Neuronal stem cell (in vitro differentiated cells): ENCODE results near the gene ZDHHC7.

Experiments used
- DNase-seq: peaks from one replicate; pipeline ENCODE4 v3.0.0-alpha.2; 2013; ENCODE audit warnings: low spot score
- H2AFZ ChIP-seq: one replicate; pipeline ENCODE4 v1.6.1; 2013; ENCODE audit warnings: mild to moderate bottlenecking, low read length, inconsistent platforms
- H2AK5ac ChIP-seq: 2 replicates; pipeline ENCODE4 v1.6.1; 2013; ENCODE audit warnings: low read depth, mild to moderate bottlenecking, inconsistent platforms, low read length, moderate library complexity, mixed read lengths
- H2BK120ac ChIP-seq: 2 replicates; pipeline ENCODE4 v1.6.1; 2013; ENCODE audit warnings: low read depth, mild to moderate bottlenecking, inconsistent platforms, low read length, moderate library complexity, mixed read lengths
- H2BK12ac ChIP-seq: one replicate; pipeline ENCODE4 v1.6.1; 2013; ENCODE audit warnings: low read length, inconsistent platforms
- H2BK15ac ChIP-seq: 2 replicates; pipeline ENCODE4 v1.6.1; 2013; ENCODE audit warnings: mild to moderate bottlenecking, low read length, inconsistent platforms, mixed read lengths
- H2BK5ac ChIP-seq: one replicate; pipeline ENCODE4 v1.6.1; 2013; ENCODE audit warnings: inconsistent platforms, mild to moderate bottlenecking, low read length, moderate library complexity
- H3K14ac ChIP-seq: one replicate; pipeline ENCODE4 v1.6.1; 2013; ENCODE audit warnings: low read length, inconsistent platforms
- H3K18ac ChIP-seq: 2 replicates; pipeline ENCODE4 v1.6.1; 2013; ENCODE audit warnings: low read length, inconsistent platforms
- H3K23ac ChIP-seq: 2 replicates; pipeline ENCODE4 v1.6.1; 2013; ENCODE audit warnings: low read depth, mild to moderate bottlenecking, mixed read lengths, low read length, inconsistent platforms; ENCODE audit not compliant: poor library complexity
- H3K27ac ChIP-seq: replicated peaks from 3 replicates; pipeline ENCODE4 v1.5.1; 2013; ENCODE audit warnings: low read length, inconsistent platforms
- H3K27me3 ChIP-seq, 3 experiments: 2 replicates each; pipeline ENCODE4 v1.6.1; 2013; ENCODE audit warnings: low read length in 3 of 3, mild to moderate bottlenecking in 2 of 3, inconsistent platforms in 1 of 3, low read depth in 1 of 3, mixed read lengths in 1 of 3, moderate library complexity in 1 of 3; ENCODE audit not compliant: control insufficient read depth in 3 of 3, insufficient read depth in 3 of 3
- H3K36me3 ChIP-seq, 2 donors: replicated peaks in 1 of 2; 2 replicates each; pipeline ENCODE4 v1.6.1; 2013; ENCODE audit warnings: low read length in 2 of 2; ENCODE audit not compliant: control insufficient read depth in 2 of 2, insufficient read depth in 2 of 2
- H3K4ac ChIP-seq: 2 replicates; pipeline ENCODE4 v1.6.1; 2013; ENCODE audit warnings: inconsistent platforms, mild to moderate bottlenecking, low read length, moderate library complexity
- H3K4me1 ChIP-seq, 2 donors: 1 replicate in 1 of 2; 2 replicates in 1 of 2; pipeline ENCODE4 v1.6.1; 2013; ENCODE audit warnings: low read length in 2 of 2, low read depth in 1 of 2; ENCODE audit not compliant: control insufficient read depth in 2 of 2, insufficient read depth in 1 of 2
- H3K4me2 ChIP-seq: one replicate; pipeline ENCODE4 v1.6.1; 2013; ENCODE audit warnings: mild to moderate bottlenecking, low read length, inconsistent platforms; ENCODE audit not compliant: insufficient read depth, poor library complexity, severe bottlenecking
- H3K4me3 ChIP-seq, 2 donors: 2 replicates each; pipeline ENCODE4 v1.5.1; 2013; ENCODE audit warnings: low read length in 2 of 2, mild to moderate bottlenecking in 2 of 2, inconsistent platforms in 1 of 2, moderate library complexity in 1 of 2
- H3K79me1 ChIP-seq: one replicate; pipeline ENCODE4 v1.6.1; 2013; ENCODE audit warnings: low read depth, mild to moderate bottlenecking, inconsistent platforms, low read length, moderate library complexity
- H3K9ac ChIP-seq: one replicate; pipeline ENCODE4 v1.6.1; 2013; ENCODE audit warnings: mild to moderate bottlenecking, low read depth, low read length, inconsistent platforms; ENCODE audit not compliant: poor library complexity
- H3K9me3 ChIP-seq, 2 donors: replicated peaks in 1 of 2; 2 replicates each; pipeline versions ENCODE3 to v1.6.1; 2013; ENCODE audit warnings: low read length in 2 of 2, mild to moderate bottlenecking in 2 of 2, inconsistent platforms in 1 of 2, low read depth in 1 of 2, mixed read lengths in 1 of 2, moderate library complexity in 1 of 2; ENCODE audit not compliant: control insufficient read depth in 2 of 2, insufficient read depth in 1 of 2
- H4K8ac ChIP-seq: one replicate; pipeline ENCODE4 v1.6.1; 2013; ENCODE audit warnings: low read depth, mild to moderate bottlenecking, inconsistent platforms, low read length, moderate library complexity
- H4K91ac ChIP-seq: one replicate; pipeline ENCODE4 v1.6.1; 2013; ENCODE audit warnings: low read length, low read depth, mild to moderate bottlenecking, inconsistent platforms; ENCODE audit not compliant: poor library complexity
- WGBS, 2 donors: extraction: QIAGEN DNeasy Blood & Tissue Kit; methylation state at CpG; one replicate each; pipeline ENCODE4 v1.1.7; 2013; ENCODE audit warnings: missing lambda C conversion rate in 2 of 2, mixed read lengths in 1 of 2; ENCODE audit not compliant: insufficient read length in 2 of 2, insufficient replicate concordance in 1 of 2; ENCODE audit errors: extremely low coverage in 2 of 2; 5-methylcytosine and 5-hydroxymethylcytosine counted together

ZDHHC7 gene

DNA sequence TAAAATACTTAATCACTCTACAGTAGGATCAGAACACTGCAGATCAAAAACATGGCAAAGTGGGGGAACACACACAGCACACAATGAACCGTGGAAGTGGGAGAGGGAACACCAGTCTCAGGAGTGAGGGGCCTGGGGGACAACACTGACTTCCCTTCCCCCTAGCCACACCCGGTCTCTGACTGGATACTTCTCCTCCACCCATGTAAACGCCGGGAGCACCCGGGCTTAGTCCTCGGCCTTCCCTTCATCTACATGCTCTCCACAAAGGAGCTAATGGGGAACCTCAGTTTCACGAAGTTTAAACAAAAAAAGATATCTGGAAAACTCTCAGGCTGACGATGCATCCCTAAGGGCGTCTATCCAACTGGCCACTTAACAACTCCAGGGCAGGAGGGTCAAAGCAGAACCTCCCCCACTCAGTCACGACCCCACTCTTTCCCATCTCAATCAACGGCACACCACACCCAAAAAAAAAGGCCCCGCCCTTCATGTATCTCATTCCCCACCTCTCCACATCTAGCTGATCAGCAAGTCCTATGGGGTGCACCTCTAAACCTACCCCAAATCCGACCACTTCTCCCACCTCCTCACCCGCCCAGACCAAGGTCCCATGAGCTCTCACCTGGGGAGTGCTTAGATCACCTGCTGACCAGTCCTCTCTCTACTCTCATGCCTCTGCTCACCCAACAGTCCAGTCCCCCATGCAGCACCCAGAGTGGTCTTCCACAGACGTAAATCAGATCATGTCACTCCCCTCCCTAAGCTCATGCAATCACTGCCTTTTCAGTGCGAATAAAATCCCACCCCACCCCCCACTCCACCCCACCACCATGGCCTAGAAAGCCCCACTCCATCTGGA is 7.4 kb downstream of the ZDHHC7 start:
- Histone ChIP-seq H2BK12ac (no peak overlapping the region), H2BK15ac (no peak overlapping the region), H3K23ac (peak overlapping the region; percentile 34), H3K27ac (no peak overlapping the region), H3K36me3 (peaks cover 4 to 29% of the 10 kb centered on the region in 2 donors), H3K18ac (no peak overlapping the region), H3K14ac (no peak overlapping the region), H2BK5ac (no peak overlapping the region), H3K4ac (no peak overlapping the region), H3K4me1 (peaks cover 5 to 18% of the 10 kb centered on the region in 2 donors), H3K4me2 (no peak overlapping the region), H3K79me1 (peaks cover 2% of the 10 kb centered on the region), H3K9me3 (no peaks in the 10 kb centered on the region), H4K8ac (no peak overlapping the region), H3K27me3 (no peaks in the 10 kb centered on the region), H3K9ac (no peak overlapping the region), H2AK5ac (no peak overlapping the region), H3K4me3 (no peak overlapping the region), H2BK120ac (no peak overlapping the region), H4K91ac (no peak overlapping the region), H2AFZ (no peak overlapping the region)
- no CpG with 5 or more reads among the region's 16 CpGs for WGBS, 2 donors
- no peak for DNase-seq

- peaks cover 5 to 18% of the 10 kb centered on the region in 2 donors for H3K4me1 ChIP-seq
- no peaks in the 10 kb centered on the region for H3K9me3 ChIP-seq
Measured at GRCh38 chr16:85003076-85003475, 8.3 kb downstream of the ZDHHC7 start.

DNA sequence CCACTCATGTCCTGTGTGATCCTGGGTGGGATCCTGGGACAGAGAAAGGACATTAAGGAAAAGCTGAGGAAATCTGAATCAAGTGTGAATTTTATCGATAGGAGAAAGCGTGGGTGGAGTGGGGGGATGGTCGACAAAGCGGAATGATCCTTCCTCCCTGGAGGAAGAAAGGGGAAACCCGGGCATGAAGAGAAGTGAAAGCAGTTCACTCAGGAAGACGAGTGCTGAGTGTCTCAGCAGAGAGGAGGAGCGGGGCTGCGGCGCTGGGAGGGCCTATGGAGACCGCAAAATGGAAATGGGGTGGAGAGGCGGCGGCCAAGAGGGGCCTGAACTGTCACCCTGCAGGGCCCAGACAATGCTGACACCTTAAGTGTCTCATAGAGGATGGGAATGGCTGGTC is 8.7 kb downstream of the ZDHHC7 start:
- Histone ChIP-seq H3K27ac (no peak overlapping the region), H3K27me3 (no peaks in the 10 kb centered on the region)

More at GRCh38 chr16:85003076-85003475, 8.3 kb downstream of the ZDHHC7 start:
- no peak overlapping the region for H3K4me3 ChIP-seq
- H2BK5ac ChIP-seq = no peak overlapping the region
- no peak overlapping the region for H2BK15ac ChIP-seq
- no peak overlapping the region for H3K27ac ChIP-seq
- no peak overlapping the region for H2AK5ac ChIP-seq
- H3K4ac ChIP-seq = no peak overlapping the region
- no peak overlapping the region for H2AFZ ChIP-seq
- H4K91ac ChIP-seq = no peak overlapping the region
- no peak overlapping the region for H2BK120ac ChIP-seq
- WGBS, 2 donors = no CpG with 5 or more reads among the region's 13 CpGs
- no peak overlapping the region for H2BK12ac ChIP-seq
- no peak overlapping the region for H3K23ac ChIP-seq
- no peak overlapping the region for H3K9ac ChIP-seq
- peak overlapping the region; percentile 12 for H3K18ac ChIP-seq
- peaks cover 4 to 25% of the 10 kb centered on the region in 2 donors for H3K36me3 ChIP-seq
- no peak overlapping the region for H3K4me2 ChIP-seq
- H3K27me3 ChIP-seq = no peaks in the 10 kb centered on the region
- DNase-seq = no peak
- no peak overlapping the region for H3K14ac ChIP-seq
- no peak overlapping the region for H4K8ac ChIP-seq
- peaks cover 2% of the 10 kb centered on the region for H3K79me1 ChIP-seq

GRCh38 chr16:85002099-85002541 is 9.2 kb downstream of the ZDHHC7 start:
- Histone ChIP-seq H3K9ac (no peak overlapping the region), H3K4me2 (no peak overlapping the region), H3K79me1 (peaks cover 2% of the 10 kb centered on the region), H3K4me1 (peaks cover 5 to 18% of the 10 kb centered on the region in 2 donors), H3K27me3 (no peaks in the 10 kb centered on the region), H3K9me3 (no peaks in the 10 kb centered on the region), H3K27ac (no peak overlapping the region), H2AK5ac (no peak overlapping the region), H4K91ac (no peak overlapping the region), H3K18ac (no peak overlapping the region), H3K14ac (no peak overlapping the region), H2BK15ac (no peak overlapping the region), H2BK12ac (no peak overlapping the region), H2AFZ (no peak overlapping the region), H3K23ac (no peak overlapping the region), H3K36me3 (peaks cover 4 to 18% of the 10 kb centered on the region in 2 donors), H3K4me3 (no peak overlapping the region), H3K4ac (no peak overlapping the region), H2BK5ac (no peak overlapping the region), H4K8ac (no peak overlapping the region), H2BK120ac (no peak overlapping the region)
- no peak for DNase-seq
- WGBS, 2 donors = no CpG with 5 or more reads among the region's 10 CpGs

More for the DNA sequence above, 8.7 kb downstream of the ZDHHC7 start:
- Histone ChIP-seq H2BK12ac (no peak overlapping the region), H2BK5ac (no peak overlapping the region), H3K4me2 (no peak overlapping the region), H3K36me3 (peaks cover 4 to 21% of the 10 kb centered on the region in 2 donors), H3K4me1 (peaks cover 5 to 18% of the 10 kb centered on the region in 2 donors), H4K8ac (no peak overlapping the region), H3K14ac (no peak overlapping the region), H4K91ac (no peak overlapping the region), H3K4me3 (no peak overlapping the region), H2BK120ac (no peak overlapping the region), H3K23ac (no peak overlapping the region), H3K9me3 (no peaks in the 10 kb centered on the region), H3K4ac (no peak overlapping the region), H3K18ac (no peak overlapping the region), H2BK15ac (no peak overlapping the region), H2AFZ (no peak overlapping the region), H3K79me1 (peaks cover 2% of the 10 kb centered on the region), H3K9ac (no peak overlapping the region), H2AK5ac (no peak overlapping the region)
- no peak for DNase-seq
- WGBS, 2 donors = 100% methylated on average over 3 of the region's 12 CpGs; no CpG with 5 or more reads in 1 of the 2 donors
